ENCODE data around the gene MACIR.

GRCh38 chr5:103313056-103313455 lies 54.5 kb downstream of the MACIR start:
- TF ChIP-seq CTCF (IDR thresholded peaks at IDR 0.05) (no peak), POLR2A (IDR thresholded peaks at IDR 0.05) (no peak)

Measured in breast epithelium (tissue), 3 donors.